CD4-positive, alpha-beta T cell treated with Interleukin-12 subunit alpha and Interleukin-12 subunit beta, for 1 hour (primary cell): ENCODE measurements around the gene C1D.
A peak's percentile ranks its signal among the peaks of the same experiment; 100 is the strongest.

Experiments
- DNase-seq: peaks from one replicate; pipeline ENCODE4 v3.0.0-alpha.2; 2020

The C1D gene

DNA sequence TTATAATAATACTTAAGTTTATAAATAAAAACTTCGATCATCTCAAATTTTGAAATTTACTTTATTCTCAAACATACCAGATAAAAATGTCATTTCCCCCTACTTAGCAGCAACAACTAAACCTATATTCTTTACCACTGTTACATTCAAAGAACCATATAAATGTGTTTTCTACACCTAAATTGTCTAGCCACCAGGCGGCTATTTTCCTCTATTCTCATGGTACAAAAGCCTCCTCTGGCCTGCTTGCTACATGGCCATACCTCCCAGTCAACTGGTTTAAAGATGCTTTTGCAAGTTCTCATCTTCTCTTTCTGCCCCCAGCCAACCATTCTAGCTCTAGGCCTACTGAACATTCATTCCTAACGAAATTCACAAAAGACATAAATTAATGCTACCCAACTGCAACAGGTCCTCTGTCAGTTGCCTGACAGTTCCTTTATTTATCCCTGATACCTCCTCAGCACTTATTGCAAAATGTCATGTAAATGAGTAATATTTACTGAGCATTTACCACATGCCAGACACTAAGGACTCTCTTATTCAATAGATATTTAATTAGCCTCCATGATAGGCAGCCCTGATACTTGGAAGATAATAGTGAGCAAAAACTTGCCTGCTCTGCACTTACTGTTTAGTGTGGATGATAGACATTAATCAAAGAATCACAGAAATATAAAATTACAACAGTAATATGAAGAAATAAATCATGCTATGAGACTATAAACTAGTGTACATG, 5.0 kb downstream of the C1D start:
- DNase-seq, result no peak

DNA sequence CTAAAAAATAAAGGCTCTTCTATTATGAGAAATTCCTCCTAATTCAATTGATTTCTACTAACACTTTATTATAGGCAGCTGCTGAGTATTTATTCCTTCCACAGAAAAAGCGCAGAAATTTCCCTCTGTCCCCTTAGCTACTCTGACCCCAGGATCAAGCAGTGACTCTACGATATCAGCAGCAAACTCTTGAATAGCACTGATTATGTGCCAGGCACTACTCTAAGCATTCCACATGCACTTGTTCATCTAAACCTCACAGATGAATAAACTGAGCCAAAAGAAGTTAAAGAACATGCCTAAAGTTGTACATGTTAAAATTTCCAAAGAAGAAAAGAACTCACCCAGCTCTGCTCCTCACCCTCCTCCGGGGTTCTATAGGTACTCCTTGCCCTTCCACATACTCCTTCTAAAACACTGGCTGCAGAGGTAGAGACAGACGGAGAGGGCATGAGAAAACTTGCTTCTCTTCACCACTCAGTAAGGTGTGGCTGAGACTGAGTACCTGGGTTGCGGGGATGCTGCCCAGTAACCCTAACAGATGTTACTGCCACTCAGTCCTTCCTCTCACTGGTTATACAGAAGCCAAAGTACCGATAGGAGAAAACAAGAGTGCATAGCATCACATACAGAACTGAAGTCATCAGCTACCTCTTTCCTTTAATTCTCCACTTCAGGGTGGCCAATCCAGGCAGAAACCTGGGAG, 9.9 kb downstream of the C1D start:
- DNase-seq, result no peak

DNA sequence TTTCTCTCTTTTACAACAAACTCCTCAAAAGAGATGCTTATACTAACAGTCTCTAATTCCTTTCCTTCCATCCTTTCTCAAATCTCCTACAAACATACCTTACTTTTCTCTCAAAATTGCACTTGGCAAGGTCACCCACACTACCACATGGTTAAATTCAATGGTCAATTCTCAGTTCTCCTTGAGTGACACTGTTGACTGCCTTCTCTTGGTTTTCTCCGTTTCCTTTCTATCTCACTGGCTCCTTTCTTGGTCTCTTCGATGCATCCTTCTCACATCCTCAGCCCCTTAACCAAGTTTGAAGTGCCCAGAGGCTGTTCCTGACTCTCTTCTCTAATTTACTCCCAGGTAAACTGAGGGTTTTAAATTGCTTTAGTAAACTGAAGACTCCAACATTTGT, 12.5 kb downstream of the C1D start:
- DNase-seq, result no peak

DNA sequence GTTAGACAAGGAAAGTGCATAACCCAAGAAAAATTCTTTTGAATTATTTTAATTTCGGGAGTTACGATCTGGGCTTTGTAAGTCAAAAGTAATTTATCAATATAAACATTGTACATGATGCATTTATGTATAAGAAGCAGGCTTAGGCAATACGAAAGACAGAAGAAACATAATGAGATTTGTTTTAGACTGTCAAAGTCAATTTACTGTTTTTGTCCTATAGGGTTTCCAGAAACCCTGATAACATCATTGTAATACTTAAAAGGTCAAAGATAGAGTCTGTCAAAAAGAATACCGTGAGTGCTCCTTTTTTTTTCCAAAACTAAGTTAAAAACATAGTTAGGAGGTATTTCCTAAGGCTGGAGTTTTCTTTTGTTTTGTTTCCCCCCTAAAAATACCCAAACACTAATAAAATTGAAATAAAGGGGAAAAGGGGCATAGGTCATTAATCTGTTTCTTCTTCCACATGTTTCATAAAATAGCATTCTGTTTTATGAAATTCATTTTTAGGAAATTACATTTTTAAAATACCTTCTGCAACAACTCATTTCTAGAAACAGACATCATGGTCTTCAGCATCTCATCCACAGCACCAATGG, 16.1 kb downstream of the C1D start:
- DNase-seq, result no peak

- no peak for DNase-seq
Measured at GRCh38 chr2:68046224-68046623, 16.6 kb downstream of the C1D start.

DNA sequence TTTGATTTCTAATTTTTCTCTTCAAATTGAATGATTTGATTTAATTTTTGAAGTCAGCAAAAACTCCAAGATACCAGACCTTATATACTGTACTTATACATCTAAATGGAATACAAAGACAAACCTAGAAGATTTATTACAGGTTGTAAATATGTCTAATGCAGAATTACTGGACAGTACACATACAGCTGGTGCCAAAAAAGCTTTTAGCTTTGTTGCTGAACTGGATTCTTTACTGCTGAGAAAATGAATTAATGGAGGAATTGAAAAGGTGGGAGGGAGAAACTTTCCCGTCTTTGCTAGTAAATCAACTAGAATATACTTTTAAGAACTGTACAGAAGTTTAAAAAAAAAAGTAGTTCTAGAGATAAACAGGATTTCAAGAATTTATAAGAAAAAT, 17.5 kb downstream of the C1D start:
- no peak for DNase-seq

- DNase-seq, result no peak
Measured at GRCh38 chr2:68044099-68044498, 18.7 kb downstream of the C1D start.

DNA sequence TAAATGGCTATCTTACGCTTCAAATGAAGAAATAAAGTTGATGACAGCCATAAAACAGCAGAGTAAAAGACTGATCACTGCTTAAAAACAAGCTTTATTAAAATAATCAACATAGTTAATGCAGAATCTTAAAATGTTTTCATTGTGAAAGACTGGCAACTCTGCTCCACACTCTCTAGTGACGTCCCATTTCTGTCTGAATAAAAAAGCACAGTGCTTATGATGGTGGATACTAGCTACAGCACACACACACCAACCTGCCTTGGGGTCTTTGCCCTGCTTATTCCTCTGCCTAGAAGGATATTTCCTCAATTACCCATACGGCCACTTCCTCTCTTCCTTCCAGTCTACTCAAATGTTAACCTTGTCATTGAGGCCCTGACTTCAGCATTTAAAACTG, 19.1 kb downstream of the C1D start:
- no peak for DNase-seq

DNA sequence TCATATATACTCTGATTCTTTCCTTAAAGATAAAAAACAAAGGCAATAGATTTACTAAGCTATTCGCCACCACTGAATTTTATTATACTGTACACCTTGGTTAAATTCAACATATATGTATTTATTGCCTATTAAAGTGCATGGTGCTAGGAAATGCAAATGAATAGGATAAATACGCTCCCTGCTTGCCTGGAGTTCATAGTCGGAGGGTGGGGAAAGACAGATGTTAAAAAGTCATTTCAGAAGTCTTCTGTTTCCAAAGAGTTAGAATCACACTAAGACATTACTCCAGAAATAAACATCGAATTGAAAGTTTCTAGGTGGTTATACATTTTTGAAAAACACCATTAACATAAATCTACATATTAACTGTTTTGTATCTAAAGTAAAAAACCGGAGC, 19.8 kb downstream of the C1D start:
- DNase-seq, result no peak

GRCh38 chr2:68041704-68042245, 21.0 kb downstream of the C1D start:
- DNase-seq, result no peak

DNA sequence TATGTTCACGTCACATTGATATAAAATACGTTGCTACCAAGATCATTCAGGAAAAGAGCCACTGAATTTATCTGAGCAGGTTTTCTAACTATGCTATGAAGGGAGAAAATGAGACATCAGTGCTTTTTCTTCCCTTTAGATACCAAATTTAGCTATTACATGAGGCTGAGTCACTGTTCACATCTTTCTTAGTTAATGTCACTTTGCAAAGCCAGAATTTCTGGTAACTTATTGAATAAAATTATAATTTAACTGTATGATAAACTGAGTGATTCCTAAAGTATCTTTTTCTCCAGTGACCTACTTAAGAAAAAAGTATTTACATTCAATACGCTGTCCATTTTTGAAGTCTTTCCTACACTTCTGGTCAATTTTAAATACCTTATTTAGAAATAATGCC, 22.7 kb downstream of the C1D start:
- DNase-seq, result no peak

GRCh38 chr2:68039317-68039716, 23.5 kb downstream of the C1D start:
- no peak for DNase-seq

DNA sequence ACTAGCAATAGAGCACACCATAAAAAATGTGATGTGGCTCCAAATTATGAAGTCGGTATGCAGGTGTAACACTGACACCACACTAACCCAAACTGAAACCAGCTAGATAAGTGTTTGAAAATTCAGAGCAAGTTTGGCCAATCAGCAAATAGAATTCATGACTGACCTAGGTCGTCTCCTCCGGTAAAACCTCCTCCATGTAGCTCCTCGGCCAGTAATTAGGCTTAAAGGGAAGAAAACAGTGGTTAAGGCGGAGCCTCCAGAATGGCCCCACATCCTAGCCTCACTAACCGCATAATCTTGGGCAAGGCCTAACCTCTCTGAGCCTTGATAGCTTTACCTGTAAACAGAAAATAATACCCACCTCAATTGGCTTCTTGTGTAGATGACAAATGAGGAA, 30.1 kb downstream of the C1D start:
- DNase-seq, result no peak

DNA sequence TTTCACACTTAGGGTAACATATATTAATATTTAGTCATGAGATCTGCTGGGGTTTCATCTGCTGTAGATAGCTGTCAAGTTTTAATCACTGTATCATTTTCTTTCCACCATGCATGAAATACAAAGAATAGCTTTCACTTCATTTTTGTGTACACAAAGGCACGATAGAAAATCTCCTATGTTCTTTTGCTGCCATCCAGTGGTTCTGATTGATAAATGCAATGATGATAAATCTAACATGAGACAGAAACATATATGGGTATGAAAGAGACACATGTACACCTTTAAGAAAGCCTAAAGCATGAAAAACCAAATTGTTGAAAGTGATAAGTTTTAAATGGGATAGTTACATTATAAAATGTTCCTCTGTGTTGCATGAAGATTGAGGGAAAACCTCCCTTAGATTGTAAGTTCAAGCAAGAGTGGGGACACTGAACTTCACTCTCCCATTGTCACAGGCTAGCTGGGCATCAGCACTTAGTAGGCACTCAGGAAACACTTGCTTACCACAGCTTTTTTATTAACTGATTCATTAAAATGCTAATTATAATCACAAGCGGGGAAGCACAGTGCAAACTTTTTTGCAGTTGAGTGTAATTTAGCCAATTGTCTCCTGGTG, 31.2 kb downstream of the C1D start:
- DNase-seq, result peak; percentile 41

DNA sequence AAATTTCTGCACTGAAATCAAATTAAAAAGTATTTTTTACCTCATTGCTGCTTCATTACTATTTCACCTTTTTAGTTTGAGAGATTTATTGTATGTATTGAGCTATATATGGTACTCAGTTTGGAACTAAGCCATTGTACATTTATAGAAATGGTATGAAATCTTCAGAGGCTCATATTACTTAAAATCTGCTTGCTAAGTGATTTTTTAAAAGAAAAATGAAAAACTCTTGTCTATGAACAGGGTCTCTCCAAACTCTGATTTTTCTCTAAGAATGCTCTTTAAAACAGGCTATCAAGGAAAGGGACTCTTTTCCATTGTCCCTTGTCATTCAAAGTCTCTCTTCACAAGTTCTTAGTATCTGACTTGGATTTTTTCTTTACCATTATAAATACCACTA, 31.8 kb downstream of the C1D start:
- DNase-seq, result no peak

DNA sequence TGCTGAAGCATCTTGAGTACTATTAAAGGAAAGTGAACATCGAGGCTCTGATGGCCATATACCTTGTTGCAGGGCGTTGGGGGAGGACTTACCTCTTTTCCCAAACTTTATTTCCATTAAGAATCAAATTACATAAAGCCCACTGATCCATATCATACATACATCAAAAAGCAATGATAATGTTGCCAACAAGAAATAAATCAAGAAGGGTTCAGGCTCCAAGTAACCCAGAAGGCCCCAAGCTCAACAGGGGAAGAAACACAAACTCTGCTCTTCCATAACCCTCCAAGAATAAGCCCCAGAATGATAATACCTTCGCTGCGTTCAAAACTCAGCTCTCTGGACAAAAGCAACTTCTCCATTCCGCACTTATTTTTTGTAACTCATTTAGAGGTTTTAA, 32.3 kb downstream of the C1D start:
- DNase-seq, result no peak

- DNase-seq, result no peak
Measured at GRCh38 chr2:68027959-68028358, 34.8 kb downstream of the C1D start.

DNA sequence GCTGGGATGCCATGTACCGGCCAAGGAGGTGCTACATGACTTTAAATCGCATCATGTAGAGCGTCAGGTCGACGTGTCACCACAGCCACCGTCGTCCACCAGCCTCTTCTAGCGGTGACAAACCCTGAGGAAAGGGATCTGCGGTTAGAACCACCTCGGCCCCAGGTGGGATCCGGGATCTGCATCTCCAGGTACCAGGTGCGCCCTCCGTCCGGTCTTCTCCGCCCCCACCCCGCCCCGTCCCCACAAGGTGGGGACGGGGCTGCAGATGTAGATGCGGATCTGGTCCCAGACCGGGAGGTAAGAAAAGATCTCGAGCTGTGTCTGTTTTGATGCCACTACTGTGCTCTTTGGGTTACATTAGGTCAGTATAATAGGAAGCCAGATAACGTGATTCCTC, 38.4 kb downstream of the C1D start:
- no peak for DNase-seq

GRCh38 chr2:68023904-68024303, 38.9 kb downstream of the C1D start:
- DNase-seq, result no peak

DNA sequence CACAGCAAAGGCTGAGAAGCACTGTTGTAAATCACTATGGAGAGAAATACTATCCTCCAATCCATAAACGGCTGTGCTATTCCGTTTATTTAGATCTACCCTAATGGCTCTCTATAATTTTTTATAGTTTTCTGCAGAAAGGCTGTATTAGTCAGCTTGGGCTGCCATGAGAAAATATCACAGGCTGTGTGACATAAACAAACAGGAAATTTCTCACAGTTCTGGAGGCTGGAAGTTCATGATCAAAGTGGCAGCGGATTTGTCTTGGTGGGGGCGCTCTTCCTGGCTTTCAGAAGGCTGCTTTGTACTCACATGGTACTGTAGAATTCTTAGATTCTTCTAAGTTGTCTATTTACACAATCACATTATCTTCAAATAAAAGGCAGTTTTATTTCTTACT, 44.1 kb downstream of the C1D start:
- no peak for DNase-seq

- no peak for DNase-seq
Measured at GRCh38 chr2:68009526-68009925, 53.3 kb downstream of the C1D start.

GRCh38 chr2:68000170-68000825, 62.5 kb downstream of the C1D start:
- no peak for DNase-seq

DNA sequence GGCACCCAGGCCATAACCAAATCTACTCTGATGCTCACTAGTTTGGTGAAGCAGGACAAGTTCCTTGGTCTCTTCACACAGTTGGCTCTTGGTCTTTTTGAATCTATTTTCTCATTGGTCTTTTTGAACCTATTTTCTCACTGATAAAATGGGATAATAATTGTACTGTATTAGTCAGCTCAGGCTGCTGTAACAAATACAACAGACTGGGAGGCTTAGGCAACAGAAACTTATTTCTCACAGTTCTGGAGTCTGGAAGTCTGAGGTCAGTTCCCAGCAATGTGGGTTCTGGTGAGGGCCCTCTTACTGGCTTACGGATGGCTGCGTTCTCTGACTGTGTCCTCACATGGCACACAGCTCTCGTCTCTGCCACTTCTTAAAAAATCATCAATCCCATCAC, 63.5 kb downstream of the C1D start:
- no peak for DNase-seq
